Activated CD8-positive, alpha-beta memory T cell treated with anti-CD3 and anti-CD28 coated beads, Interleukin-2, amount 50 U/mL, for 48 hours (primary cell): ENCODE measurements around the gene EYS.

Source experiments
- DNase-seq: peaks from one replicate; pipeline ENCODE4 v3.0.0-alpha.2; 2020

EYS gene

DNA sequence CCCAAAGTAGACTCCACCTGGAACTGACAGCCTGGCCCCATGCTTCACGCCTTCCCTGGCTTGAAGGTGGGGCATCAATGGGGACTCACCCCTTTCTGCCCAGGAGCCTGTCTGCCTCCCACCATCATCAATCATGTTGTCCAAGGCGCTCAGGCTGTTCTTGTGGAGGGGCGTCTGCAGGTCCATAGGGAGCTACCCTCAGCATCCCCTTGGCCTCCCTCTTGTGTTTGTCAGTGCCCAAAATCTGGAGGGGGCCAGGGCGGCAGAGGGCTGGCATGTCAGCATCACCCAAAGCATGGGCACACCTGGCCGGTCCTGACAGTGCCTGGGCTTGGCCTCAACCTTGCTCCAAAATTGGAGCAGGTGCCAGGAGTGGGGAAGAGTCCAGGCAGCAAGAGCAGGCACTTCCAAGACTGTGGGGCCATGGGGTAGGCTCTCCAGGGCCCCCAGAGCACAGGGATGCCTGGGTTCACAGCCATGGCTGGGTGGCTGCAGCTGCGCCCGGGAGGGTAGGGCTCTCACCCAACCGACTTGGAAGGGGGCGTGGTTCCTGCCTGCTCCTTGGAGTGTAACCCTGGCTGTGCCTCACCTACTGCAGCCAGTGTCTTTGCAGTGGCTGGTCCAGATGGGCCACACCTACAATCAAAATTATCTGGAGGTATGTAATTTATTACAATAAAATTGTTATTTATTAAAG lies 903.4 kb downstream of the EYS start:
- DNase-seq = no peak

DNA sequence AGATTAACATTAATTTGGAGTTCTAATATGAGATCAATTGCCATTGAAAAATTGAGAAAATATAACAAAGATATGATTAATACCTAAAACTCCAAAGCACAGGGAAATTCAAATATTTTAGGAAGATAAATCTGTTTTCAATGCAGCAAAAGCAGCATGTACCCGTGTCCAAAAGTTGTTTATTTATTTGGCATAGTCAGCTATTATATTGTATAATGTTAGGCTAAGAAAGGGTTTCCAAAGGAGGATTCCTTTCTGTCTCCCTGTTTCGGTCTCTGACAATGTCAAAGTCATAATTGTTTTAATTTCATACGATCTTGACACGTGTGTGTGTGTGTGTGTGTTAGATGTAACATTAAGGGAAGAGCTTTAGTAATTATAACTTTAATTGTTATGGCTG lies 914.5 kb downstream of the EYS start:
- no peak for DNase-seq

DNA sequence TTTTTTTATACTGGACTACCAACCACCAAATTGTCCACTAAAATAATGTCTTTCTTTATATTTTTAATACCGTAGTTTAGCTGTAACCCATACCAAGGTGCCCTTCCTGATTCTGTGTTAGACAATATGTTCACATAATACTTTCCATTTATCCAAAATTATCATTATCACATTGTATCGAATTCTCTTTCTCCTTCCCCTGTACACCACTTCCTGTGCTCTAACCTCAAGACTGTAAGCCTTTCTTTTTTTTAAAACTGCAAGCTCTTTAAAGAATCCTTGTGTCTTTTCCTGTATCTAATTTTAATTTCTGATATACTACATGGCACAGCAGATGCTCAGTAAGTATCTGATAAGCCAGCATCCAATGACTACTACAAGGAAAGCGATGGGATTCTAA lies 917.5 kb downstream of the EYS start:
- no peak for DNase-seq

DNA sequence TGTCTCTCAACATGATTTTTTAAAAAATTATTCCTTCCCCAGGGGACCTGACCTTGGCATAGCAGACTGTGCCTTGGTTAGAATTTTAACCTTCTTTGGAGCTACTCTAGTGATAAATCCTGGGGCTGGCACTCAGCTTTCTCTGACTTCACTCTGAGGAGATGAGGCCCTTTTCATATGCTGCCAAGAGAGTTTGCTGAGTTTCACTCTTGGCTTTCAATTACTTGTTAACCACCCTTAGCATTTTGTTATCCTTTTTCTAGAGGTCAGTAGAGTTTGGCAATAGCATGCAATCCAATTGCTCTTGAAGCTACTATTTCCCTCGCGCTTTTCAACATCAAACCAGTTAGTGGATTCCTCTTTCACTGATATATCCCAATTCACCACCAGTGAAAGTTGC lies 920.3 kb downstream of the EYS start:
- no peak for DNase-seq

DNA sequence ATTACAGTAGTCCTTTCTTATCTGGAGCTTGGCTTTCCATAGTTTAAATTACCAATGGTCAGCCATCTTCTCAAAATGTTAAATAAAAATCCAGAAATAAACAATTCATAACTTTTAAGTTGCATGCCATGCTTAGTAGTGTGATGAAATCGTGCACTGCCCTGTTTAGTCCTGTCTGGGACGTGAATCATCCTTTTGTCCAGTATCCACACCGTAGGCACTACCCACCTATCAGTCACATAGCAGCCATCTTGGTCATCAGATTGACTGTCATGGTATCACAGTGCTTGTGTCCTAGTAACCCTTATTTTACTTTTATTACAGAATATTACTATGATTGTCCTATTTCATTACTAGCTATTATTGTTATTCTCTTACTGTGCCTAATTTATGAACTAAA lies 924.1 kb downstream of the EYS start:
- no peak for DNase-seq

DNA sequence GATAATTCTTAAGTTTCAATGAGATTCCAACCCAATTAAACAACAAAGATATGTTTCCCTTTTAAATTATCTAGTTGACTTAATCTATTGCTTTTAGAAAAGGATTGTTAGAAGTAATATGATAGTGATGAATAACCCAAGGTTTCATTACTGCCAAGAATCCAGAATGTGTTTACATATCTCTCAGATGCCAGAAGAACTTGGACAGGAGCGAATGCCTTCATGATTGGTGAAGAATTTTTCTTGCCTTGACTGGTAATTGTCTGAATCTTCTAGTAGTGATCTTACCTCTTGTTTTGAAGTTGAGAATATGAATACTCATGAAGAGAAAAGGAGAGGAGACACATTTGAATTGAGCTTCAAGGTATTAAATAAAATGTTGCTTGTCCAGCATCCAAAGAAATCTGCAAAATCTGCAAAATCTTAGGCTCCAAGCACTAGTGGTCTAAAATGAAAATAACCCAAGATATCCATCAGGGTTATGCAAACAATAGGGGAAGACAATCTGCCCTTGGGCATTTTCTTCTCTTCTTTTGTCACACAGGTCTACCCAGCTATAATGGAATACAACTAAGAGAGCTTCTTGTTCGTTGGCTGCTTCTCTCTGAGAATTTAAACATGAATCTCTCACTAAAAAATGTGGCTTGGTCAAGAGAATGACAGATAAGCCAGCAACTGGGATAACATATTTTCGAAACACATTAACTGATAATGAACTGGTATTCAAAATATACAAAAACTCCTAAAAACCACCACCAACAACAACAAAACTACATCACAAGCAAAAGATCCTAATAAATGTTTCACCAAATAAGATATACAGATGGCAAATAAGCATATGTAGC lies 928.9 kb downstream of the EYS start:
- no peak for DNase-seq

DNA sequence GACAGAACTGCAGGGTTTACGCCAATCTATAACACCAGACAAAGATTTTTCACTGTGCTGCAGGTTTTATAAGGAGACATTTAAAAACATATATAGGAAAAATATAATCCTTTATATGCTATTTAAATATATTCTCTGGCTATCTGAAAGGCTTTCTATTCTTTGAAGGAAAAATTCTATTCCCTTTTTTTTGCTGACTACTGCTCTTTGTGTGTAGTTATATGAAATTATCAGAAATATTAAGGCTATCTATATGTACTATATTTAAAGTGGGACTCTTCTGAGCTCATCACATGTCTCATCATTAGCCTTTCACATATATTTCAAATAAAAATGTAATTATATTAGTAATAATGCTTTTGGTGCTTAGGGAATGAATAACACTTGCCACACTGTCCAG lies 930.7 kb downstream of the EYS start:
- DNase-seq = no peak

DNA sequence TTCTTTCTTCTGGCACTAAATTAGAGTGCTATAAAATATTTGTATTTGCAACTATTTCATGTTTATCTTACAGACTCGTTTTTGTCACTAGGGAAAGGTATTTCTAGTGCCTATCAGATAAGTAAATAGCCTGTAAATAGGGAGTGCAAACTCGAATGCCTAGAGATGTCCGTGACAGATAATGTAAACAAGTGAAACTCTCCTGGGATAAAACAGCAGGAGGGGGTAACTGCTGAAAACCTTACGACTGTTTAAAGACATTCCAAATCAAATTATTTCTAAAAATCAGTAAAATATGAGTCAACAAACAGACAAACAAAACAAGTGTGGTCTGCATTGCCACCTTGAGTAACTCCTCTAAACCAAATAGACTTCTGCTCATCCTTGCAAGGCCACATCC lies 932.1 kb downstream of the EYS start:
- no peak for DNase-seq

DNA sequence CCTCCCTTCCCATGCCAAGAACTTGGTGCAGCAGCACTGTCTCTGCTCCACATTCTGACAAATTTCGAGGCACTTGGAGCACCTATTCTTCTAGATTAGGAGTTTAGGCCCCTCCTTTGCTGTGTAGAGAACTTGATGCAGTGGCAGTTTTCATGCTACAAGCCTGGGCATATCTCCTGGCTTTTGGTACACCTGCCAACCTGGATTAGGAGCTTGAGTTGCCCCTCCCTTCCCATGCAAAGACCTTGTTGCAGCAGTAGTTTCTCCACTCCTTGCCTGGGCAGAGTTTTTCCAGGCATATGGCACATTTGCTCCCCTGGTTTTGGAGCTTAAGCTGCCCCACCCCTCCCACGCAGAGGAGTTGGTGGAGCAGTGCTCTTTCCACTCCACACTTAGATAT lies 956.1 kb downstream of the EYS start:
- no peak for DNase-seq

DNA sequence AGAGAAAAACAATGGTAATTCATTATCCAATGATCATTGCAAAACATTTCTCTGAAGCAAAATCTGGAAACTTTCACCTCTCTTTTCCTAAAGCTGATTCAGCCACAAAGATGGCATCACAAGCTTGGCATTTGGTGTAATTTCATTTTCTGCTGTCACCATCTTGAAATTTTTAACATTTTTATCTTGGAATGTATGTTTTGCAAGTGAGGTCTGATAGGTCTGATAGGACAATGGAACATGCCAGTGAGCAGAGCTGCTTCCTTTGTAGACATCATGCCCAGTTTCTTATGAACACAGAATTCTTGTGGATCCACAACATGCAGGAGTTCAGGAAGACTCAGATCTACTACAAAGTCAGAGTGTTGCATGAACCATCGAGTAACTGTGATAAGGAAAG lies 969.6 kb downstream of the EYS start:
- DNase-seq = no peak

DNA sequence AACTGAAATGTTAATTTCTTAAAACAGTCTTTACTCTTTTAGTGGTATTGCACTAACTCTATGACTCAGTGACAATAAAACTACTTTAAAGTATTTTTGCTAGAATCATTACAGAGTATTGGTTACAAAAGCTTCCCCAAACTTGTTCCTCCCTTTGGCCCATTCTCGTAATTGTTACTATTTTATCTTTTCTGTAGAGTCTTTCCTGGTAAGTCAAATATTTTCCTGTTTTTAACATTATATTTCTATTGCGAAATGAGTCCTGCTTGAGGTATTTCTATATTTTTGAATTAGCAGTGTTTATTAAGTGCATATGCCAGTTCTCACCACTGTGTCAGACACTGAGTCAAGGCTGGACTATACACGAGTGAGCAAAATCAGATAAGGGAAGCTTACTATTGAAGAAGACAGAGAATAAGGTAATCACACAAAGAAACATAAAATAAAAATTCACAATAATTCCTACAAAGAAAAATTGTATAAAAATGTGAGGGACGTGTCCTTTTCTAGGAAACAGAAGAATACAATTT lies 970.5 kb downstream of the EYS start:
- no peak for DNase-seq

DNA sequence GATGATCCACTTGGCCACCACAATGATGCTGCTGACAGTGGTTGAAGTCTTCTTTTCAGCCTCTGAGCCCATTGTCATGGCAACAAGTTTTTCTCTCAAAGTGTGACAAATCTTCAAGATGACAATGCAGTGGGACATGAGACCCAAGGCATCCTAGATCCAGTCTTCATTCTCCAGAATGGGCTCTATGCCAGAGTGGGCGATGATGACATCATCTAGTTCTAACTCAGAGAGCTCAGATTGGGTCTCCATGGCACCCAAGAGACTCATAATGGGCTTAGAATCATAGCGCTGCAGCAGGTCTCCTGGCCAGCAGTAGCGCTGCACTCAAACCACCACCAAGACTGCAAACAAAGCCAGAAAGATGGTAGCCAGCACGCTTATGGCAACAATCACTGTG lies 973.6 kb downstream of the EYS start:
- DNase-seq = no peak

DNA sequence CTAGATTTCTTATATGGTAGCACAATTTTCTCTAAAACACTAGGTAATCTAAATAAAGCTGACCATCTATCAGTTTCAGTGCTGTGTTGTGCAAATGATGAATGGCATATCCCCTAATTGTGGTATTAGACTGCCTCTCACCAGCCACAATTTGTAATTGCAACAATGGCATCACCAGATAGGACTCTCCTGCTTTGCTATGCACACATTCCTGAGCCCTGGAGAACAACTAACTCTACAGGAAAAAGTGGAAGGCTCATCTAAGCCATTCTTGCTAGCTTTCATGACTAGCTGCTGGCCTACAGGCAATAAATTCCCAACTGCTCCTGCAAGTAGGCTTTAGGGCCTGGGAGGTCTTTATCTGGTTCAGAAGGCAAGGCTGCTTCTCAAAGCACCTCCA lies 974.1 kb downstream of the EYS start:
- DNase-seq = no peak

DNA sequence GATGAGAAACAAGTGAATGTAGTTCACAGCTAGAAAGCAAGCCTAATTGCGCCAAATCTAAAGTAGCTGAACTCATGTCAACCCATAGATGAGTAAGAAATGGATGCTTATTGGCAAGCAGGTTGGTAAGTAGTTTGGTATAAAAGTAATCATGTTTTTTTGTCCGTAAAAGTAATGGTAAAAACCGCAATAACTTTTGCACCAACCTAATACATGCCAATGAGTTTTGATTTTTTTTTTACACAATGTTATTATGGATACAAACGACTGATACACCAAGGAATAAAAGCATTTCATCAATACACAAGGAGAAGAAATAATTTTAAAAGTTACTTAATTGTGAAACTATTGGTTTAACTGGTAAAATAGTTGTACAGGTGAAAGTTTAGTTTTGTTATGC lies 977.5 kb downstream of the EYS start:
- DNase-seq = no peak

DNA sequence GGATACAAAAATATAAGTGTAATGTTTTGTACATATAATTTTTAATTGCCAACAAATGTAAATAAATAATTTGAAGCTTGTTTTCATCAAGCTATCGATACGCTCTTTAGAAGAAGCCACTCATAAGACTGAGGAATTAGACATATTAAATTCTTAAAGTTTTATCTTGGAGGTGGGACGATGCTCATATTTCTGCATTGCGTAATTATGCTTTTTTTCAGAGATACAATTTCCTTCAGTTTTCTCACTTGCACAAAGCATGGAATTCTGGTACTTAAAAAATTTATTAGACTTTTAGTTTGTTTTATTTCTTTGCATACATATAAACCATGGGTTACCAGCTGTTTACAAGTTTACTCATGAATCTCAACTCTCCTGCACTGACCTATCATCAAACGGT lies 980.0 kb downstream of the EYS start:
- no peak for DNase-seq

DNA sequence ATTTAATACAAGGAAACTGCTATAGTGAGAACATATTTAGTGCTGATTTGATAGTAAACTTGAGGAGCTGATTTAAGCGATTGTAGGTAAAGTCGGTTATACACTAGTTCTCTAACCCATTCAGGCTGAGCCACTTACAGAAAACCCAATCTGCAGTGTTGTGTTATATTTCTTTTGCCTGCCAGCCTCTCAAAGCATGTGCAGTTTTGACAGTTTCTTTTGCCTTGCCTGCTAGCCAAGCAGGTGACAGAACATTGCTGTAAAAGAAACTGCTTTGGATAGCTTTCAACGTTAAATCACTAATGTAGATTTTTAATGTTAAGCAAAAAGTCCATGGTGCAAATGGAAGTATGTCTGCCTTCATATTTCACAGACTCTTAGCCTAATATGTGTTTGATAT lies 982.9 kb downstream of the EYS start:
- no peak for DNase-seq

DNA sequence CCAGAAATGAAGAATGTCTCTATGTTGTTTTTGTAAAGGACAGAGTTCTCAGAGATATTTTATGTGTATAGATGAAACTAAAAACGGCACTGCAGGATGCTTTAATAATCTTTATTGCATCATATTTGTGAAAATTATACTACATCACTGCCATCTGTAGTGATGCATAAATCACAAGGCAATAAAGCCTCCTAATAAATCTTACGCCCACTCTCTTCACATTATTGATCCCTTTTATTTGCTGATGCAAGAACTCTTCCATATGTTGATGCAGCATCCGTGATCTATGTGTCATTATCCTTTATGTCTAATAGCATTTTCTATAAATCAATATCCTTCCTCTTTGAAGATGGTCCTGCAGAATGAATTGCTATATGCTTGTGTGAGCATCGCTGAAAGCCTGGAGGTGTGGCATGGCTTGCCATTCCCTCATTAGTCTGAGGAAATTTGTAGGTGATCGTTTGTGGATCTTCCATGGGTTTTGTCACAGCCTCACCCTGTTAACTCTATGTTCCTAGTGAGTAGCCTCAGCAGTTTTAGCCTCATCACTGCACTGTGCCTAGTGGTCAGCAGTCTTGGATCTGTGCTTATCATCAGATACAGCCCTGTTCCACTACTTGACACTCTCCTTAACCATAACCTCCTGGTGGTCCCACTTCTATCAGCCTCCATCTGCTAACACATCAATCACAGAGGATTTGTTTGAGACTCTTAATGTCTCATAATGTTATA lies 983.5 kb downstream of the EYS start:
- DNase-seq = no peak

DNA sequence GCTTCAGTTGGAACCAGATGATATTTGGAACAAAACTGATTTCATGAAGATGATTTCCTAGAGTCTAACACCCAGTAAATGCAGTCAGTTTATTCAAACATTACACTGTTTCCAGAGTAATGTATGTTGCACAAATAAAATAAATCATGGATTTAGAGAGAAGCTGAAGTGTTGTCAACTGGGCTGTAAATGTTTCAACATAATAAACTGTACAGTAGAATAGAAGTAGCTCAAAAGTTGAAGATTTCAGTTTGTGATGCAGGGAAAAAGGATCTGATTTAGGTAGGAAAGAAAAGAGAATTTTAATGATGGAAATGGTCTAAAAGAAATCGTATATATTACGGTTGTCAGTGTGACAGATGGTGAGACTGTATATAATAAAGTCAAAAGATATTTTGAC lies 985.2 kb downstream of the EYS start:
- no peak for DNase-seq

DNA sequence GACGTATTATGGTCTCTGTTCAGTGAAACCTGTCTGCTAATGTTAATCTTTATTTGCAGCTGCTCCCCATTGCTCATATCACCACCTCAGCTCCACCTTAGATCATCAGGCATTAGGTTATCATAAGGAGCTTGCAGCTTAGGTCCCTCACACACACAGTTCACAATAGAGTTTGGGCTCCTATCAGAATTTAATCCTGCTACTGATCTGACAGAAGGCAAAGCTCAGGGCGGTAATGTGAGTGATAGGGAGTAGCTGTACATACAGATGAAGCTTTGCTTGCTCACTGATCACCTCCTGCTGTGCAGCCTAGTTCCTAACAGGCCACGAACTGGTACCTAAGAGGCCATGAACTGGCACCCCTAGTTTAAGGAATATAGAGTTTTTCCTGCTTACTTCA lies 989.7 kb downstream of the EYS start:
- no peak for DNase-seq

DNA sequence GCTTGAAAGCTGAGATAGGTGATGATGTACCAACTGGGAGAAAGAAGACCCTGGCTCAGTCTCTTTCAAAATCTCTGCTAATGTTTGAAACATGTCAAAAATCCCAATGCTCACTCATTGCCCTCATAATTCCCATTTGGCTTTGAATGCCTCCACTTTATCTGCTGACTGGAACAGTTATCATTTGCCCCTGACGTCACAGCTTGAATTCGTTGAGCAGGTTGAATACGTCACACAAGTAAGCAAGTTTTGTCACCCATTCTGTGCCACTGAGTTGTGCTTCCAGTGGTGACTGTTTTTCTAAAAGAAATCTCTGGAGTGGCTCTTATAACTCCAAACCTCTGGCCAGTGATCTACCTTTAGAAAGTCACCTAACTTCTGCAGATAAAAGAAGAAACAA lies 991.4 kb downstream of the EYS start:
- no peak for DNase-seq

DNA sequence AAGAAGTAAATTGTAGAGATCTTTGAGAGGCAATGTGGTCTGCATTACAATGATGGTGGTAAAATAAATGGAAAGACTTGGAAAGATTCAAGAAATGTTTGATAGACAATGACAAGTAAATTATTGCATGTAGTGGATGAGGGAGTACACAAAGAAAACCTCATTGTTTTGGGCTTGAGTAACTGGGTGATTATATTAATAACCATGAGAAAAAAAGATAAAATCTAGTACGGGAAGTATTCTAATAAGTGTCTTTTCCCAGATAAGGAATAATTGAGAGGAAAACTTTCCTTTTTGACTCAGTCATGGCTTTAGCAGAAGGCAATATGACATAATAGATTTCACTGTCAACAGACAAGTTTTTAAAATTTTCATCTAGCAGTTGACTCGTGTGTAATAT lies 993.0 kb downstream of the EYS start:
- DNase-seq = no peak

DNA sequence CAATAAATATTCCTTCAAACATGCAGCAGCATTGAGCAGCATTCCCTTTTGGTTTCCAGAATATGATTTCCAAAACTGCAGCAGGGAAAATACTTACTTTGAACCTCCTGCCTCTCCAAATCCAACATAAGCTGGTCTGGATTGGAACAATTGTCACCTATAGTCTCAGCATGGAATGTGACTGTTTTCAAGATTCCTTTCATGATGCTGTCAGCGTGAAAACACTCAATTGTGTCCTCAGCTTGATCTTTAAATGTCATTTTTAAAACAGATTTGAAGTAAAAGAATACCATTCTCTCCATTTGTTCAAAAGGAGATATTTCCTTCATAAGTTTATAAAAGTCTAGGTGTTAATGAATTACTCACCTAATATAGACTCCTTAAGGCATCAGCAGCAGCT lies 993.9 kb downstream of the EYS start:
- DNase-seq = no peak

DNA sequence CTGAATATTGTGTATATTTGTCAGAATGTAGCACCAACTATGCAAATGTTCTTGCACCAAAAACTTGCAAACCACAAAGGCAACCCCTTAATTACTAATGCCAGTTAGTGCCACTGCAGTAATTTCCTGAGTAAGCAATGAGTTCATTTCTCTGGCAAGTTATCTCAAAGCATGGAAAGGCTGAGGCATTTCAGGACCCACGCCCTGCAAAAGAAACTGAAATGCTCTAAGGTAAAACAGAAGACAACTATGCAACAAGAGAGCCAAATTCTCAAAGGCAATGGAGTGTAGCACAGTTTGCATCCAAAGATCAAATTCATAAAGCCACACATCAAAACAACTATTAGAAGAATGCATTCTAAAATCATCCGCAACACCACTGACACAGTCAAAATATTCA lies 994.4 kb downstream of the EYS start:
- no peak for DNase-seq

DNA sequence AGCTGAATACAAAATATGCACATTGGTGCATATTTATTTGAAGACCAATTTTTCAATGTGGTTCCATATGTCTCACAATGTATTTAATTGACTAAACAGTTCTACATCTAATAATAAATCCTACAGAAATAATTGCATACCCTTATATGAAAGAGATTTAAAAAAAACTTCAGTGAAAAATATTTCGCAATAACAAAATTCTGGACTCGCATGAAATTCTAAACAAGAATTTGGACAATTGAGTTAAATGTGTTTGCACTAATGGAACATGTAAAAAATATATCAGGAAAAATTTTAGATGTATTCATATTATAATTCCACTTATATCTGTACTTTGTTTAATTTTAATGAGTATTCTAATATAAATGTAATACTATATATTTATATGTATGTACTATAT lies 1003.1 kb downstream of the EYS start:
- DNase-seq = no peak
